Bronchial epithelial cell (primary cell): ENCODE measurements around the gene C12orf75. TPM values are rescaled to one million over a fixed set of nuclear protein-coding genes. Genes with fewer than 3 reads are reported as not detected.
A peak's percentile ranks its signal among the peaks of the same experiment; 100 is the strongest.

Source experiments
- DNase-seq: peaks from one replicate; pipeline ENCODE4 v3.0.0-alpha.2; 2010; ENCODE audit warnings: low read depth
- FAIRE-seq: peaks from 2 replicates; lab custom pipeline; 2011; peaks lifted over from hg19 to GRCh38; lab: Jason Lieb, UNC
- H3K27me3 ChIP-seq: 2 replicates; pipeline ENCODE4 v1.5.1; 2011; ENCODE audit warnings: low read length; ENCODE audit not compliant: control insufficient read depth, insufficient read depth
- H3K36me3 ChIP-seq: 2 replicates; pipeline ENCODE4 v1.5.1; 2011; ENCODE audit warnings: low read length; ENCODE audit not compliant: control insufficient read depth, insufficient read depth
- H3K4me3 ChIP-seq: 2 replicates; pipeline ENCODE4 v1.5.1; 2011; ENCODE audit warnings: mild to moderate bottlenecking, low read depth, low read length, control low read depth
- CTCF ChIP-seq: IDR thresholded peaks from 2 replicates; pipeline ENCODE4 v1.5.1; 2011; ENCODE audit warnings: mild to moderate bottlenecking, moderate library complexity, low read length, control low read depth, inconsistent platforms; ENCODE audit not compliant: insufficient read depth, severe bottlenecking
- total RNA-seq: library from RNA; depleted of rRNA; stranded (reverse); fragments of >200 nt; gene quantifications from 2 replicates; pipeline ENCODE4 v1.2.1, GENCODE V29; 2014

Gene C12orf75
- total RNA-seq, 1 donor from 2014 or later: 11.8 TPM

- FAIRE-seq (no peak), DNase-seq (peak; percentile 61)
- Histone ChIP-seq H3K27me3 (no peaks in the 10 kb centered on the region), H3K4me3 (no peak overlapping the region), H3K36me3 (no peaks in the 10 kb centered on the region)
- TF ChIP-seq CTCF: peak; percentile 56
Observed at GRCh38 chr12:105382771-105383622, 52.5 kb downstream of the C12orf75 start.

DNA sequence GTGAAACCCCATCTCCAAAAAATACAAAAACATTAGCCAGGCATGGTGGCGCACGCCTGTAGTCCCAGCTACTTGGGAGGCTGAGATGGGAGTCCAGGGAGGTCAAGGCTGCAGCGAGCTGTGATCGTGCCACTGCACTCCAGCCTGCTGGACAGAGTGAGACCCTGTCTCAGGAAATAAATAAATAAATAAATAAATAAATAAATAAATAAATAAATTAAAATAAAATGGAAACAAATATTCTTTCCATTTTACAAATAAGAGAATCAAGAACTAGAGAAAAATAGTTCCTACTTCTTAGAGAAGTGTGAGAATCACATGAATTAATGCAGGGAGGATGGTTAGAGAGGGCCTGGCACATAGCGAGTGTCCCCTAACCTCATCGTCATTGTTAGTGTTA is 53.7 kb downstream of the C12orf75 start:
- no peak for DNase-seq
- no peak for TF ChIP-seq CTCF

GRCh38 chr12:105384916-105385535 is 54.5 kb downstream of the C12orf75 start:
- Histone ChIP-seq H3K4me3 (no peak overlapping the region), H3K36me3 (no peaks in the 10 kb centered on the region), H3K27me3 (no peaks in the 10 kb centered on the region)
- TF ChIP-seq CTCF: no peak
- DNase-seq: peak; percentile 41
- FAIRE-seq: no peak

More for the DNA sequence above, 53.7 kb downstream of the C12orf75 start:
- Histone ChIP-seq H3K4me3 (no peak overlapping the region), H3K36me3 (no peaks in the 10 kb centered on the region), H3K27me3 (no peaks in the 10 kb centered on the region)
- no peak for FAIRE-seq

- Histone ChIP-seq H3K4me3 (no peak overlapping the region), H3K27me3 (no peaks in the 10 kb centered on the region), H3K36me3 (no peaks in the 10 kb centered on the region)
- FAIRE-seq (no peak), DNase-seq (no peak)
- no peak for TF ChIP-seq CTCF
Observed at GRCh38 chr12:105386431-105386830, 55.9 kb downstream of the C12orf75 start.

- H3K36me3 ChIP-seq: no peaks in the 10 kb centered on the region
- H3K4me3 ChIP-seq: no peak overlapping the region
- H3K27me3 ChIP-seq: no peaks in the 10 kb centered on the region
- TF ChIP-seq CTCF: no peak
- DNase-seq (no peak), FAIRE-seq (no peak)
Observed at GRCh38 chr12:105391231-105391630, 60.7 kb downstream of the C12orf75 start.
